GM12865 (cell line): ENCODE data around the gene SDF4.

ENCODE experiments used
- DNase-seq: peaks from one replicate; pipeline ENCODE4 v3.0.0; 2010; ENCODE audit warnings: low read depth
- H3K4me3 ChIP-seq: 2 replicates; pipeline ENCODE4 v1.5.1; 2011; ENCODE audit warnings: mild to moderate bottlenecking, low read depth, low read length, control low read depth
- CTCF ChIP-seq: IDR thresholded peaks from 2 replicates; pipeline ENCODE4 v1.5.1; 2011; ENCODE audit warnings: low read length, control low read depth, low read depth, inconsistent platforms; ENCODE audit not compliant: insufficient read depth; ENCODE audit errors: missing control alignments

SDF4 gene

GRCh38 chr1:1233567-1233892, 1.7 kb upstream of the SDF4 start:
- H3K4me3 ChIP-seq, result no peak overlapping the region
- no peak for TF ChIP-seq CTCF

GRCh38 chr1:1232796-1233566, 1.2 kb upstream of the SDF4 start:
- DNase-seq, result peak; percentile 29
- no peak overlapping the region; the same call in 1 of the 2 replicates for H3K4me3 ChIP-seq
- TF ChIP-seq CTCF, result no peak

More at GRCh38 chr1:1233567-1233892, 1.7 kb upstream of the SDF4 start:
- DNase-seq, result no peak

GRCh38 chr1:1232208-1232795, 501 bp upstream of the SDF4 start, which contains the start of gene B3GALT6:
Gene B3GALT6 (plus strand): TSS chr1:1232237. CDS start chr1:1232279, 42 bp downstream.
- no peak for DNase-seq
- TF ChIP-seq CTCF, result no peak
- peak within 1 kb of the TSS; percentile 99 for H3K4me3 ChIP-seq

GRCh38 chr1:1230656-1231399, 973 bp downstream of the SDF4 start:
- H3K4me3 ChIP-seq, result peak overlapping the region; percentile 99
- TF ChIP-seq CTCF, result no peak
- DNase-seq, result peak; percentile 29

- TF ChIP-seq CTCF, result no peak
- H3K4me3 ChIP-seq, result no peak overlapping the region
- DNase-seq, result no peak
Observed at GRCh38 chr1:1229770-1230169, 2.0 kb downstream of the SDF4 start.

- no peak for TF ChIP-seq CTCF
- no peak for DNase-seq
- H3K4me3 ChIP-seq, result no peak overlapping the region
Observed at GRCh38 chr1:1228596-1229321, 3.0 kb downstream of the SDF4 start.
